ENCODE results near the gene TMEM63C.

Gene TMEM63C

GRCh38 chr14:77225254-77225653 is 43.7 kb downstream of the TMEM63C start:
- DNase-seq, result no peak

- DNase-seq, result no peak
Measured at GRCh38 chr14:77225892-77226557, 44.4 kb downstream of the TMEM63C start.

GRCh38 chr14:77228056-77228455 is 46.5 kb downstream of the TMEM63C start:
- no peak for DNase-seq

GRCh38 chr14:77230914-77231313 is 49.3 kb downstream of the TMEM63C start:
- no peak for DNase-seq

GRCh38 chr14:77231721-77232120 is 50.1 kb downstream of the TMEM63C start:
- no peak for DNase-seq

GRCh38 chr14:77236814-77237213 is 55.2 kb downstream of the TMEM63C start:
- no peak for DNase-seq

GRCh38 chr14:77238356-77238755 is 56.8 kb downstream of the TMEM63C start:
- no peak for DNase-seq

- DNase-seq, result no peak
Measured at GRCh38 chr14:77238996-77239395, 57.4 kb downstream of the TMEM63C start.

GRCh38 chr14:77239412-77239811 is 57.8 kb downstream of the TMEM63C start:
- no peak for DNase-seq

- no peak for DNase-seq
Measured at GRCh38 chr14:77240336-77240915, 58.8 kb downstream of the TMEM63C start.

- no peak for DNase-seq
Measured at GRCh38 chr14:77241955-77242354, 60.4 kb downstream of the TMEM63C start.

GRCh38 chr14:77242752-77243151 is 61.2 kb downstream of the TMEM63C start:
- no peak for DNase-seq

GRCh38 chr14:77243853-77244252 is 62.3 kb downstream of the TMEM63C start:
- no peak for DNase-seq

- DNase-seq, result no peak
Measured at GRCh38 chr14:77245820-77246219, 64.2 kb downstream of the TMEM63C start.

- DNase-seq, result no peak
Measured at GRCh38 chr14:77246784-77247183, 65.2 kb downstream of the TMEM63C start.

GRCh38 chr14:77248666-77249065 is 67.1 kb downstream of the TMEM63C start:
- no peak for DNase-seq

GRCh38 chr14:77249286-77249685 is 67.7 kb downstream of the TMEM63C start:
- no peak for DNase-seq

- DNase-seq, result no peak
Measured at GRCh38 chr14:77250927-77251326, 69.3 kb downstream of the TMEM63C start.

GRCh38 chr14:77251870-77252269 is 70.3 kb downstream of the TMEM63C start:
- DNase-seq, result no peak

- no peak for DNase-seq
Measured at GRCh38 chr14:77253333-77254190, 72.0 kb downstream of the TMEM63C start.

GRCh38 chr14:77256694-77257093 is 75.1 kb downstream of the TMEM63C start:
- DNase-seq, result no peak

- DNase-seq, result no peak
Measured at GRCh38 chr14:77257700-77258099, 76.1 kb downstream of the TMEM63C start.

- no peak for DNase-seq
Measured at GRCh38 chr14:77258566-77258965, 77.0 kb downstream of the TMEM63C start.
